T-helper 17 cell (primary cell): ENCODE results near the gene PDZD7. TPM values are rescaled to one million over a fixed set of nuclear protein-coding genes. Genes with fewer than 3 reads are reported as not detected.
"Not testable (repeated sequence)": the region's sequence is repeated elsewhere in the genome, so short reads cannot be mapped to it uniquely, and the experiment has no call there.

ENCODE experiments used
- ATAC-seq: fragments of 150-1000 bp; cut with Tn5 transposase; 2 replicates; pipeline ENCODE4 v1.10.0; 2021; ENCODE audit warnings: mild to moderate bottlenecking, moderate library complexity
- DNase-seq, 3 donors: peaks; one replicate each; pipeline versions ENCODE4 v3.0.0 to v3.0.0-alpha.2; 2020 to 2021
- H3K9me3 ChIP-seq: one replicate; pipeline ENCODE4 v1.7.0; 2013; ENCODE audit warnings: low read length, mild to moderate bottlenecking; ENCODE audit not compliant: control insufficient read depth, poor library complexity, severe bottlenecking
- H3K27ac Mint-ChIP-seq: one replicate; pipeline ENCODE4 v1.8.0; 2022; ENCODE audit warnings: mild to moderate bottlenecking, moderate library complexity, mixed read lengths
- H3K27me3 Mint-ChIP-seq: one replicate; pipeline ENCODE4 v1.8.0; 2022; ENCODE audit warnings: mixed read lengths
- H3K36me3 Mint-ChIP-seq: one replicate; pipeline ENCODE4 v1.8.0; 2022; ENCODE audit warnings: low read depth, mixed read lengths
- H3K4me1 Mint-ChIP-seq: one replicate; pipeline ENCODE4 v1.8.0; 2022; ENCODE audit warnings: mild to moderate bottlenecking, mixed read lengths
- H3K4me3 Mint-ChIP-seq: one replicate; pipeline ENCODE4 v1.8.0; 2022; ENCODE audit warnings: mild to moderate bottlenecking, moderate library complexity, mixed read lengths
- total RNA-seq, 4 donors: library from RNA in 2 of 4; stranded (reverse) in 2 of 4; gene quantifications; one replicate each; pipeline ENCODE4 v1.2.3 and lab custom pipeline; 2022 to 2026

PDZD7 gene
- total RNA-seq, 2 donors from 2014 or later = 0.65 to 1.1 TPM

GRCh38 chr10:100982916-100983830 is 47.8 kb downstream of the PDZD7 start:
- ATAC-seq (no peak), DNase-seq (no peak)
- no peak overlapping the region for H3K27ac Mint-ChIP-seq
- peaks cover 21% of the 10 kb centered on the region for H3K4me1 Mint-ChIP-seq
- H3K4me3 Mint-ChIP-seq = no peak overlapping the region
- H3K9me3 ChIP-seq = no peaks in the 10 kb centered on the region
- no peaks in the 10 kb centered on the region for H3K27me3 Mint-ChIP-seq
- peaks cover 10% of the 10 kb centered on the region for H3K36me3 Mint-ChIP-seq

- H3K4me3 Mint-ChIP-seq = no peak overlapping the region
- peaks cover 5% of the 10 kb centered on the region for H3K36me3 Mint-ChIP-seq
- no peak for ATAC-seq
- no peaks in the 10 kb centered on the region for H3K9me3 ChIP-seq
- no peak overlapping the region for H3K27ac Mint-ChIP-seq
- peaks cover 17% of the 10 kb centered on the region for H3K4me1 Mint-ChIP-seq
- DNase-seq = no peak
- no peaks in the 10 kb centered on the region for H3K27me3 Mint-ChIP-seq
These were observed 49.7 kb downstream of the PDZD7 start for GRCh38 chr10:100981178-100981772.

GRCh38 chr10:100980711-100981110 is 50.2 kb downstream of the PDZD7 start:
- Mint-ChIP-seq H3K27me3 (no peaks in the 10 kb centered on the region), H3K4me1 (peaks cover 17% of the 10 kb centered on the region), H3K27ac (no peak overlapping the region), H3K4me3 (no peak overlapping the region), H3K36me3 (peaks cover 5% of the 10 kb centered on the region)
- H3K9me3 ChIP-seq = no peaks in the 10 kb centered on the region
- DNase-seq (no peak), ATAC-seq (no peak)

- Mint-ChIP-seq H3K36me3 (peaks cover 5% of the 10 kb centered on the region), H3K27me3 (no peaks in the 10 kb centered on the region), H3K4me1 (peaks cover 17% of the 10 kb centered on the region), H3K27ac (no peak overlapping the region), H3K4me3 (no peak overlapping the region)
- DNase-seq = no peak
- H3K9me3 ChIP-seq = no peaks in the 10 kb centered on the region
- no peak for ATAC-seq
These were observed 50.6 kb downstream of the PDZD7 start for GRCh38 chr10:100980311-100980710.

- Mint-ChIP-seq H3K4me3 (no peak overlapping the region), H3K27me3 (no peaks in the 10 kb centered on the region), H3K4me1 (peaks cover 16% of the 10 kb centered on the region), H3K27ac (no peak overlapping the region), H3K36me3 (peaks cover 5% of the 10 kb centered on the region)
- ATAC-seq (no peak), DNase-seq (no peak)
- no peaks in the 10 kb centered on the region for H3K9me3 ChIP-seq
These were observed 51.1 kb downstream of the PDZD7 start for GRCh38 chr10:100979791-100980272.

- Mint-ChIP-seq H3K4me1 (peaks cover 10% of the 10 kb centered on the region), H3K4me3 (no peak overlapping the region), H3K27me3 (no peaks in the 10 kb centered on the region), H3K36me3 (peaks cover 3% of the 10 kb centered on the region), H3K27ac (no peak overlapping the region)
- ATAC-seq (no peak), DNase-seq (no peak)
- H3K9me3 ChIP-seq = no peaks in the 10 kb centered on the region
These were observed 52.1 kb downstream of the PDZD7 start for GRCh38 chr10:100978901-100979195.

- Mint-ChIP-seq H3K27ac (no peak overlapping the region), H3K4me3 (no peak overlapping the region), H3K36me3 (peaks cover 3% of the 10 kb centered on the region), H3K4me1 (peaks cover 10% of the 10 kb centered on the region), H3K27me3 (no peaks in the 10 kb centered on the region)
- no peaks in the 10 kb centered on the region for H3K9me3 ChIP-seq
- DNase-seq = no peak
- no peak for ATAC-seq
These were observed 52.6 kb downstream of the PDZD7 start for GRCh38 chr10:100978121-100978900.

GRCh38 chr10:100977436-100977835 is 53.5 kb downstream of the PDZD7 start:
- H3K27me3 Mint-ChIP-seq = no peaks in the 10 kb centered on the region
- H3K27ac Mint-ChIP-seq = no peak overlapping the region
- H3K4me1 Mint-ChIP-seq = peaks cover 5% of the 10 kb centered on the region
- DNase-seq (no peak), ATAC-seq (no peak)
- no peak overlapping the region for H3K4me3 Mint-ChIP-seq
- H3K36me3 Mint-ChIP-seq = no peaks in the 10 kb centered on the region
- no peaks in the 10 kb centered on the region for H3K9me3 ChIP-seq

GRCh38 chr10:100976906-100977305 is 54.0 kb downstream of the PDZD7 start:
- no peak overlapping the region for H3K27ac Mint-ChIP-seq
- no peaks in the 10 kb centered on the region for H3K9me3 ChIP-seq
- peaks cover 5% of the 10 kb centered on the region for H3K4me1 Mint-ChIP-seq
- no peaks in the 10 kb centered on the region for H3K36me3 Mint-ChIP-seq
- ATAC-seq (no peak), DNase-seq (no peak)
- H3K4me3 Mint-ChIP-seq = no peak overlapping the region
- no peaks in the 10 kb centered on the region for H3K27me3 Mint-ChIP-seq

GRCh38 chr10:100975397-100975796 is 55.5 kb downstream of the PDZD7 start:
- H3K27me3 Mint-ChIP-seq, H3K27ac Mint-ChIP-seq, H3K36me3 Mint-ChIP-seq, ATAC-seq, H3K4me3 Mint-ChIP-seq, H3K9me3 ChIP-seq, DNase-seq: not testable (repeated sequence)
- peaks cover 10% of the 10 kb centered on the region for H3K4me1 Mint-ChIP-seq

- H3K27me3 Mint-ChIP-seq = no peaks in the 10 kb centered on the region
- no peak overlapping the region for H3K4me3 Mint-ChIP-seq
- H3K27ac Mint-ChIP-seq = no peak overlapping the region
- peaks cover 18% of the 10 kb centered on the region for H3K4me1 Mint-ChIP-seq
- no peaks in the 10 kb centered on the region for H3K9me3 ChIP-seq
- H3K36me3 Mint-ChIP-seq = no peaks in the 10 kb centered on the region
- no peak for DNase-seq
- ATAC-seq = no peak
These were observed 57.9 kb downstream of the PDZD7 start for GRCh38 chr10:100972904-100973535.

- Mint-ChIP-seq H3K4me3 (no peak overlapping the region), H3K27me3 (no peaks in the 10 kb centered on the region), H3K27ac (no peak overlapping the region), H3K36me3 (no peaks in the 10 kb centered on the region), H3K4me1 (peaks cover 19% of the 10 kb centered on the region)
- DNase-seq = no peak
- H3K9me3 ChIP-seq = no peaks in the 10 kb centered on the region
- ATAC-seq = no peak
These were observed 58.6 kb downstream of the PDZD7 start for GRCh38 chr10:100972115-100972903.
